ENCODE measurements around the gene ZNF354C.

The ZNF354C gene

DNA sequence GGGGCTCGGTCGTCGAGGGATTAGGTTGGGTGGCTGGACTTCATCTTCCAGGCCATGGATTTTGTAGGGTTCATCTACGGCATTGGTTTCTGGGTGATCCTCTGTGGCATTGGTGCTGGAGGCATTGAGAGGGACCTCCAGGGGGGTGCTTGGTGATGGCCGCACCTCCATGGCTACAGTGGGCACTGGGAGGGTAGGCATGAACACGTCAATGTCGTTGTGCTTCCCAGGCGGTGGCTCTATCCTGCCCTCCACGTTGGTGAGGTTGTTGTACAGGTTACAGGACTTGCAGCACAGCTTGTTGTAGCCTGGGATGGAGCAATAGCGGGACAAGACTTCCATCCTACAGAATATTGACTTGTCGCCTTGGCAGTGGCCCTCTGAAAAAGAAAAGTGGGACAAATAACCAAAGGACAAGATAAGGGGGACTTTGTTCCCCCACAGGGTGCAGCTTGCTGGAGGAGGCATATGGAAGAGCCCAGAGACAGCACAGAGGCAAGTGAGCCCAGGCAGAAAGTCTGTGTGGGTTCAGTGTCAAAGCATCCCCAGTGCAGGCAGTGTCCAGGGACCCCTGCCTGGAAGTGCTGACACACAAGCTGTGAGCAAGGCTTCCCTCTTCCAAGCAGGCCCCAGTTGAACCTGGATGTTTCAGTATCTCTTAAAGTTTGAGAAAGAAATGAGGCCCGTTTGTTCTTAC, 53.9 kb downstream of the ZNF354C start:
- DNase-seq: no peak

DNA sequence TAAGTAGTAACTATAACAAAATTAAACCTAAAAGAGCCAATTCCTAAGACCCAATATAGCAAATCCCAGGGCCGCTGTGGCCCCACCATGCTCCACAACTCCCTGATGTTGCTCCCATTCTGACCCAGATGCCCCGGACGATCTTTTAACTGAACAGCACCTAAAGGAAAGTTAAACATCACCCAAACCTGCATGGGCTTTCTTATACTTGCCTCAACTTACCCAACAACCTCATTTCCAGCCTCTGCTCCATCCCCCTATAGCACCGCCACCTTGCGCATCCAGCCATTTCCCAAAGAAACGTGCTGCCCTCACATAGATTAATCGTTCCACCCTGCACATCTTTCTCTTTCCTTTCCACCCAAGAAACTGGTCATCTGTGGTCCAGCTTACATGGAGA, 54.6 kb downstream of the ZNF354C start:
- DNase-seq: no peak

DNA sequence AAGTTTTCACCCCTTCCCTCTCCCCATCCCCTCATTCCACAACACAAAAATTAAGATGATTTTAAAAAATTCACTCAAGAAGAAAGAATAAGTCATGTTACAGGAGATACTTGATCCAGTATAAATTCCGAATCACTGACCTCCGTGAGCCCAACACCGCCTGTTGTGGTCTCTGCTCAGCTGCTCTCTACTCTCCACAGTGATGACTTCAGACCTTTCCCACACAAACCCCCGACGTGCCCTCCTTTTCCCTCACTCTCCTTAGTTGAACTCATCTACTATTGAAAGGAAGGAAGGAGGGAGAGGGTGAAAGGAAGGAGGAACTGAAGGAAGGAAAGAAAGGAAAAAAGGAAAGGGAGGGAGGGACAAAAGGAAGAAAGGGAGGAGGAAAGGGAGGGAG, 55.1 kb downstream of the ZNF354C start:
- no peak for DNase-seq

DNA sequence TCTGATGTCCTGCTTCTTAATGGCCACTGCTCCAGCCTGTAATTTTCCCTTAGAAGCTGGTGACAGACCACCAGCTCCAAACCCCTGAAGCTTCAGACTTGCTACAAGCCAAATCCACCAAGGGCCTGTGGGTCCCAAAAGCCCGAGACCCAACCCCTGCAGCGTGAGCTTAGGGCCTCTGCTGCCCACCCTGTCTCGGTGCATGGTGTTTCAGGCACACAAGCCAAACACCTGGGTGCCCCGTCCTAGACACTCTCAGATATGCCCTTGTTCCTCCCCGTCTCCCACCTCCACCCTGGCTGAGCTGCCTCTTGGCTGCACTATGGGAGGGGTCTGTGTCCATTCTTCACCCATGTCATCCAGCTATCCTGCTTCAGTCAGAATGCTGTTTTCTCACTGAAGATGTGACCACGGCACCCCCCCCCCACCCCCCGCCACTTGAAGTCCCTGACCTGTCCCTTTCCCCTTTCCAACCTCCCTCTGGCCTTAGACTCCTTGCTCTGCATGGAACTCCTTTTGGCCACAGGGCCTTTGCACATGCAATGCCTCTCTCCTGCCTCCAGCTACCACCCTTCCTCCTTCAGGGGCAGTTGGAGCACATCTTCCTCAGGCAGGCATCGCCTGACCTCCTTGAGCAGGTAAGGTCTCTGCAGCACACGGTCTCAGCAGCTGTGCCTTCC, 55.8 kb downstream of the ZNF354C start:
- no peak for DNase-seq

DNA sequence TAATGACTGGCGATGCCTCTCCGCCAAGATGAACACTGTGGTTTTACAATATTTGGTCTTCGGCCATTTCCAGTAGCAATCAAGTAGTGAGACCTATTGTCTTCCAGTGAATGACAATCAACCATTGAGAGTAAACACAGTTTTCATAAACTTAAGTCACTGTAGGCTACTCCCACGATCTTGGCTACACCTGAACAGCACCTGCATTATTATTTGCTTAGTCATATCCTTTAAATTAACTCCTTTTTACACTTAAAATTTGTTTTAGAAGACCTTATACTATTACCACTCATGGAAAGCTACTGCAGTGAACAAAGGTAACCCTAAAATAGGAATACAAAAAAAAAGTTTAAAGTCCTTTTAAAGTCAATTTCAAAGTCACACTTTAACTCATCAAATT, 58.2 kb downstream of the ZNF354C start:
- DNase-seq: no peak

DNA sequence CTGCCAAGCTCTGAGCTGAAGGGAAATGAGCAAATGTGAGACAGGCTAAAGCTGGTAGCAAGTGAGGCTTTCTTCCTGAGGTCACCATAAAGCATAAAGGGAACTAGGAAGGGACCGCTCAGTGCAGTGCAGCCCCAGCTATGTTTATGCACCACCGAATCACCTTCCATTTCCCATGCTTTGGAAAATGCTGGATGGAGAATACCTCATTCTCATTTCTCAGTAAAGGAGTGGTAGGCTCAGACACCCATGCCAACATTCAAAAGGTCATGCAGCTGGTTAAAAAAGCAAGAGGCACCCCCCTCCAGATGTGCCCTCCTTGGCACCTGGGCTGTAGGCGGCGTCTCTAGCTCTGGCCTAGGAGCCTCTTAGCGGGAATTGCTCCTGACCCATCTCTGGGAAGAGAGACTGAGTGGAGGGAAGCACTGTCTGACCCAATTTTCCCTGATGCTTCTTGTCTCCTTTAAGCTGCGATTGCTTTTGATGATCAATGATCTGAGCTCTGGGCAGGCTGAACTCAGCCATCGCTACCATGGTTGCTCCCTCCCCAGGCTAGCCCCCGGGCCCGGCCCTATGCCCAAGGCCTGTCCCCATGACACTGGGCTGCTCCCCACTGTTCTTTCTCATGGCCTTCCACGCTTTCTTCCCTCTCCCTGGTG, 58.7 kb downstream of the ZNF354C start:
- DNase-seq: no peak

DNA sequence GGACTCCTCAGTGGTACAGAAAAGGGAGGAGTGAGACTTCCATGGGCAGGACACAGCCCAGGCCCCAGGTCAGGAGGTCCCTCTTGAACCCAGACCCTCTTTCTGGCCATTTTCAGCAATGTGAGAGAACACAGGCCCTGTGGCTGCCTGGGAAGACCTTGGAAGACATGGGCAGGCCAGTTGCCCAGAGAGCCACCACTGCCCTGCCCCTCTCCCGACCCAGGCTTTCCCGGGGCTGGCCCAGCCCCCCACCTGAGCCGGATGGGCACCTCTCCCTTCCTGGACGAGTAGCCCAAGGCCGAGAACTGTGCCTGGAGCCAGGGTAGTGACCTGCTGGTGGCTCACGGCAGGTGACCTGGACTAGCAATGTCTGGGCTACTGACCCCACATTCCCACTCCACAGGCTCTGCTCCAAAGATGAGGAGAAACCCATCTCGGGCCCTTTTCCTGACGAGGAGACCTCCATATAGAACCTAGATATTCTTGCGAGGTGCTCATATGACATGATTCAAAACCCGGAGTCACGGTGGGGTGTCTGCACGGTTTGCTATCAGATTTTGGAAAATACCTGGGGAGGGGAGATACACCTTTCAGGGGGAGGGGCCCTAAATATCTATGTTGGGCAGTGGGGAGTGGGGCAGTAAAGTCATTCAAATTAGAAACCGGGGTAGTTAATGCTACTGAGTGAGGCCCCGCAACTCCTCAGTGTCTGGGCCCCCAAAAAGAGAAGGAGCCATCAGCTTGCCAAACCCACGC, 59.4 kb downstream of the ZNF354C start:
- DNase-seq: no peak

DNA sequence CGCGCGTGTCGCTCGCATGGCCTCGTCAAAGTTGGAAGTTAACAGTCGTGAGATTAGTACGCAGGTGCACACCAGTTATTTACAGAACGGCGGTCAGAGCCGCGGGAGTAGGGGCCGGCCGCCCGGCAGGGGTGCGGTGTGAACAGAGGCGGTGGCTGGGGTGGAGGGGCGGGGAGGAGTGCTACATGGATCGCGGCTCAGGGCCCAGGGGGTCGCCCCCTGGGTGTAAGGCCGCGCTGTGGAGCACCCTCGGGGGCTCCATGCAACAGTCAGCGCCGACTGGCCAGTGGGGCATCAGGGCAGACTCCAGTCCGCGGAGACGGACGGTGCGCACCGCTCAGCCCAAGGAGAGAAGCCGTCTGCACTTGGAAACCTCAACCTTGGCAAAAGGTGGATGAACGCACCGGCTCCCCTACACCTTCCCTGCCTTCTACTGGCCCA, 60.3 kb downstream of the ZNF354C start:
- DNase-seq: no peak

DNA sequence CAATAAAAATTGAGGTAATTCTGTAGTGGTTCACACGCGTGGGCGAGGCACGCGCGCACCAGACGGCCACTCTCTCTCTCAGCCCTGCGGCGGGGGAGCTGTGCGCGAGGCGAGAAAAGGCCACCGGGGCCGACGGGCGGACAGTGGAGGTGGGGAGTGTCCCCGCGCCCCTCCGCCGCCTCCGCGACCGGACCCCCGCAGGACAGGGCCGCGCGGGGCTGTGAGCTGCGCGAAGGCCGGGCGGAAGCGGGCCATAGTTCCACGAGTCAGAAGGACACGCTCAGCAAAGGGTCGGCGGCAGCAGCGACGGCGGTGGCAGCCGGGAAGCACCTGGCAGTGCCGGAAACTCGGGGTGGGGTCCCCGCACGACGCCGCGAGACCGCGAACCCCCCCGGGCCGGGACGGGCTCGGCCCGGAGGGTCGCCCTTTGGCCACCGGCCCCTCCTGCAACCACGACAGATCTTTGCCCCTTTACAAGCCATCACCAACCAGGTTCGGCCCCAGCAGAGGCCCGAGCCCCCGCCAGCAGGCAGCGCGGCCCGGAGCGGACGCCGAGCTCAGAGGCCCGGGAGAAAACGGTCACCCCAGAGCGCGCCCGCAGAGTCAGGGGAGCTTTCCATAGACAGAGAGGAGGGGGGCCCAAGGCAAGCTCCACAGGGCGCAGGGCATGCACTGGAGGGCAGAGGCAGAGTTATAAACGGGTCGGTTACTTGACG, 60.9 kb downstream of the ZNF354C start:
- no peak for DNase-seq

DNA sequence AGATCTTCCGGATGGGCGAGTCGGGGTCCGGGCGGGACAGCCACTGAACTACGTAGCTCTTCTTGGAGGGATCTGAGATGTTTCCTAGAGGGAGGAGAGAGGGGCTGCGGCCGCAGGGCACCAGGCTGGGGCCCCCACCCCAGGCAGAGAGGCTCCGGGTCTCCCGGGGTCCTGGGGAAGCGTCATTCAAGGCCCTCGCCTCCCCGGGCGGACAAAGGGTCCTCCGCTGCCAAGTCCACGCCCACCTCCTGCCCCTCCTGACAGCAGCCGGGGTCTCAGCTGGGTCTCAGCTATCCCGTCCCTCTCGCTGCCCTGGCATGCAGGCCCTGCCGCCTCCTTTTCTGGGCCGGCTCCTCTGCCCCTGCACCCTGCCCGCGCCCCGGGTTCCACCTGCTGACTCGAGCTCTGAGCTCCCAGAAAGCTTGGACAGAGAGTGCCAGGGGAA, 61.5 kb downstream of the ZNF354C start:
- no peak for DNase-seq

DNA sequence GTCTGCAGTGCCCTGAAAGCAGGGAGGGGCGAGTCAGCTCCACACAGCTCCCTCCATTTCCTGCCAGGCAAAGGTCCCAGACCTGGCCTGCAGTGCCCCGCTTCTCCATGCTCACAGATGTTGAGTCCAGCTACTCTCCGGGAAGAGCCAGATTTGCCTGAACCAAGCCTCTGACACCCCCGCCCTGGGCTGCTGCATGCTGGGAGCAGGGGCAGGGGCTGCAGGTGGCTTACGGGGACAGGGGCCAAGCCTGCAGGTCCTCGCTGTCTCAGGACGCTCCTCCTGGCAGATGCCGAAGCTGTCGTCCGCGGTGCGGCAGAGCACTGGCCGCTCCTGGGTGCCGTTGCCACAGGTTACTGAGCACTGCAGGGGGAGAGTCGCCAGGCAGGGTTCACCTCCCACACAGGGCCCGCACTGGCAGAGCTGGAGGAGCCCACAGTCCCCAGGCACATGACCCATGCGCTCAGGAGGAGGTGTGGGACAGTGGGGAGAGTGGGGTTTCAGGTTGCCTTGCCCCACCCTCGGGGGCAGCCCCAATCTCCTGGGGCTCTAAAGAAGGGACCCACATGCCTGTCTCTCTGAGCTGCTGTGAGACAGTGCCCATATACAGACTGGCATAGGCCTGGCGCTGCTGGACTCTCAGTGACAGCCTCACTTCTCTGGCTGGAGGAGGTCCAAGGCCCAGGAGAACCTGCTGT, 62.4 kb downstream of the ZNF354C start:
- no peak for DNase-seq

DNA sequence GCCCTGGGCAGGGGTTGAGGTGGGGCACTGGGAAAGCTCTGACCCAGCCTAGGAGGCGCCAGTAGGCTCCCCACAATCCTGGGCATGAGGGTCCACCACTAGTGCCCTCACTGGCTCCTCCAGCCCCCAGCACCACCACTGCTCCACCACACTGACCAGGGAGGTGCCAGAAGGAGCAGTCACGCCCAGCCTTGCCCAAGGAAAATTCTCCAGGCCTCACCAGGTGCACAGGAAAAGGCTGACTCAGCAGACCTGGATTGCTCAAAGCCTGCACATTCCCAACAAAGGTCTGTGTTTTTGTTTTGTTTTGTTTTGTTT, 62.9 kb downstream of the ZNF354C start:
- DNase-seq: no peak

DNA sequence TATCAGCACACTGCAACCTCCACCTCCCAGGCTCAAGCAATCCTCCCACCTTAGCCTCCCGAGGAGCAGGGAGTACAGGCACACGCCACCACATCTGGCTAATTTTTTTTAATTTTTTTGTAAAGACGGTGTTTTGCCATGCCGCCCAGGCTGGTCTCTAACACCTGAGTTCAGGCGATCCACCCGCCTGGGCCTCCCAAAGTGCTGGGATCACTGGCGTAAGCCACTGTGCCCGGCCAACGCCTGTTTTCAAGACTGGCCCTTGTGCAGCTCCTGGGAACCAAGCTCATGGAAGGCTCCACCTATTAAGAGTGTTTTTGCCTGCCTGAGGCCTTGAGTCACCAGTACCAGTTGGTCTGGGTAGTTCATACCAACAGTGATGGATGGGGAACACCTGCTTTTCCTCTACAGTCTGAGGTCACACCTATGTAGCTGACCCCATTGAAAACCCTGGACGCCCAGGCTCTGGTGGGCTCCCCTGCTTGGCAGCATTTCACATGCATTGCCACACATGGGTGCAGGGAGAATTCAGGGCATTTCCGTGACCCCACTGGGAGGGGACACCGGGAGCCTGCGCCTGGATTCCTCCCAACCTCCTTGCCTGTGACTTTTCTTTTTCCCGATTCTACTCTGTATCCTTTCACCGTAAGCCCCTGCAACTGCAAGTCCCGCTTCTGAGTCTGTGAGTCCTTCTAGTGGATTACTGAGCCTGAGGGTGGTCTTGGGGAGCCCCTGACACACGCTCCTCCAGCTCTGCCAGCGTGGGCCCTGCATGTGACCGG, 63.5 kb downstream of the ZNF354C start:
- no peak for DNase-seq

DNA sequence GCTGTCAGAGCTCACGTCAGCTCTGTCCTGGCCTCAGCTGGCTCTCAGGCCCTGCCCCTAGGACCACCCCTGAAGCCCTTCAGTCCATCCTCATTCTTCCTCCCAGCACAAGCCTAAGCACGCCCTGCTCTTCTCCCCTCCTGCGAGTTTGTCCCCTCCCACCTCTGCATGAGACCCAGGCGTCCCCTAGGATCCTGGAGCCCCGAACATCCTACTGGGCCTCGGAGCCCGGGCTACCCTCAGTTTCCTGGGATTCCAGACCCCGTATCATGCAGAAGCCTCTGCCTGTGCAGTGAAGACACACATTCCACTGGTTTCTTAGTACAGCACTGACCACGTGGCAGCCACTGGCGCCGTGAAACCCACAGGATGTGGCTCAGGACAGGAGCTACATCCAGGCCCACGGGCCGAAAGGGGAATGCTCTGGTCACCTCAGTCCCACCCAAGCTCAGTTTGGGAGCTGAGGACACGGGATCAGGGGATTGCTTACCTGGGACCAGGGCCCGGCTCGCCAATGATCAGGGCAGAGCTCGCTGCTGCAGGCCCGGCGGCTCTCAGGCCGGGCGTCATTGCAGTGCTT, 64.2 kb downstream of the ZNF354C start:
- DNase-seq: no peak

DNA sequence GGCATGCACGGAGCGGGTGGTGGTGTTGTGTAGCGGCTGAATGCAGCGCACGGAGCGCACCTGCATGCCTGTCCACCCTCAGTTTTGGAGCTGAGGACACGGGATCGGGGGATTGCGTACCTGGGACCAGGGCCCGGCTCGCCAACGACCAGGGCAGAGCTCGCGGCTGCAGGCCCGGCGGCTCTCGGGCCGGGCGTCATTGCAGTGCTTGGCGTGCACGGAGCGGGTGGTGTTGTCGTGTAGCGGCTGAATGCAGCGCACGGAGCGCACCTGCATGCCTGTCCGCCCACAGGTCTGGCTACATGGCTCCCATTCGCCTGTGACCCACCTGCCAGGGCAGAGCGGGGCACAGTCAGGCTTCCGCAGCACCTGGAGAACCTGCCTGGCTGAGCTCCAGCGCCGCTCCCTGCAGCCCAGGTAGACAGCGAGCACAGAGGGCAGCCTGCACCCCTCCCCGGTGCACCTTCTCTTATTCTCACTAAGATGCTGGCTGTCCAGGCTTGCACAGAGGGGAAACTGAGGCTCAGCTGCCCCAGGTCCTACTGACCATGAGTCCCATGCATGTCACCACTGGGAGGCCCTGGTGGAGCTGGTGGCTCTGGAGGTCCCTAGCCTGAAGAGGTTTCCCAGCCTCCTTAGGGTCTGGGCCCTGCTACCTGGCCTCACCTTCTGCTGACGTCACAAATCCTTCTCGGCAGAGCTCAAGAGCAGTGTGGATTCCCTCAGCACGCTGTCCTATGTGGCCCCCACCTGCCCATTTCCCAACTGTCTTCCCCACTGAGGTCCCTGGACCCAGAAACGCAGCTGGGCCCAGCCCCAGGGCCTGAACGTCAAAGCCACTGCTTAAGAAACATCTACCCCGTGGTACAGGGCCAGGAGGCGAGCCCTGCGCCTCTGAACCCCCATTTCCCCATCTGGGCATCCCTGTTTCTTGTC, 64.9 kb downstream of the ZNF354C start:
- DNase-seq: no peak

DNA sequence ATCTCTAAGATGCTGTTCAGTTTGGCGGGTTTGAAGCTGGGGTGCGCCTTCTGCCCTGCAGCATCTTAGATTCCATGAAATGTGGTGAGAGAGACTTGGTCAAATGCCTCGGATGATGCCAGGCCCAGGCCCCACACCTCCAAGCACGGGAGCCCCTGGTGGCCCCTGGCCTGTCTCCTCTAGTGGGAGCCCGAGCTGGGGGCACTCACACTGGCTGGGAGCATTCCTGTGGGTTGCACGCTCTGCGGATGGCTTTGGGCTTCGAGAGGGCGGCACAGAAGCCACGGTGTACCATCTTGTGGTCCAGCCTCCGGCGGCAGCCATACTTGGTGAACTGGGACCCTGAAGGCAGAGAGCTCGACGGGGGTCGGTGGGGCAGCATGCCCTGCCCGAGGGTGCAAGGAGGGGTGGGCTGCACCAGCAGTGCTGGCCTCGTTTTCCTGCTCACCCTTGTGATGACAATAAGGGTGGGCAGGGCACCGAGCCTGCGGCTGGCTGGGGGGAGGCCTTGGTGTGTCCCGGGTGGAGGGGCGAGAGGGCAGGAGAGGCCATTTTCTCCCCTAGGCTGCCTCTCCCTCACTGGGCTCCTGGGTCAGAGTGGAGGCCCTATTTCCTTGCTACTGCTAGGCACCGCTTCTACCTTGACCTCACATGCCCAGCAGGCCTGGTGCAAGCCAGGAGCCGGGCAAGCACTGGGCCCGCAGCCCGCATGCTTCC, 65.8 kb downstream of the ZNF354C start:
- DNase-seq: no peak

DNA sequence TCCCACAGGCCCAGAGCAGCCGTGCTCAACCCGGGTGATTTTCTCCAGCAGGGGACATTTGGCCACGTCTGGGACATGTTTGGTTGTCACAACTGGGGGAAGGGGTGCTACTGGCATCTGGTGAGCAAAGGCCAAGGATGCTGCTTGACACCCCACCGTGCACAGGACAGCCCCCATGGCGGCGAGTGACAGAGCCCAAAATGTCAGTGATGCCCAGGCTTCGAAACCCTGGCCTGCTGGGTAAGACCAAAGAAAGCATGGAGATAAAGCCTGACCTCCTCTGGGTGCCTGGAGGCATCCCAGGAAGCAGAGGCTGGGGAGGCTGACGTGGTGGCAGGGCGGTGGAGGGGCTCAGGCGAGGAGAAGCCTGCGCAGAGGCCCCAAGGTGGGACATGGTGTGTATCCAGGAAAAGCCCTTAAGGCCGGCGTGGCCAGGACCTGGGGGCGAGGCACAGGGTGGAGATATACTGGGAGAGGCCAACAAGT, 66.4 kb downstream of the ZNF354C start:
- no peak for DNase-seq

DNA sequence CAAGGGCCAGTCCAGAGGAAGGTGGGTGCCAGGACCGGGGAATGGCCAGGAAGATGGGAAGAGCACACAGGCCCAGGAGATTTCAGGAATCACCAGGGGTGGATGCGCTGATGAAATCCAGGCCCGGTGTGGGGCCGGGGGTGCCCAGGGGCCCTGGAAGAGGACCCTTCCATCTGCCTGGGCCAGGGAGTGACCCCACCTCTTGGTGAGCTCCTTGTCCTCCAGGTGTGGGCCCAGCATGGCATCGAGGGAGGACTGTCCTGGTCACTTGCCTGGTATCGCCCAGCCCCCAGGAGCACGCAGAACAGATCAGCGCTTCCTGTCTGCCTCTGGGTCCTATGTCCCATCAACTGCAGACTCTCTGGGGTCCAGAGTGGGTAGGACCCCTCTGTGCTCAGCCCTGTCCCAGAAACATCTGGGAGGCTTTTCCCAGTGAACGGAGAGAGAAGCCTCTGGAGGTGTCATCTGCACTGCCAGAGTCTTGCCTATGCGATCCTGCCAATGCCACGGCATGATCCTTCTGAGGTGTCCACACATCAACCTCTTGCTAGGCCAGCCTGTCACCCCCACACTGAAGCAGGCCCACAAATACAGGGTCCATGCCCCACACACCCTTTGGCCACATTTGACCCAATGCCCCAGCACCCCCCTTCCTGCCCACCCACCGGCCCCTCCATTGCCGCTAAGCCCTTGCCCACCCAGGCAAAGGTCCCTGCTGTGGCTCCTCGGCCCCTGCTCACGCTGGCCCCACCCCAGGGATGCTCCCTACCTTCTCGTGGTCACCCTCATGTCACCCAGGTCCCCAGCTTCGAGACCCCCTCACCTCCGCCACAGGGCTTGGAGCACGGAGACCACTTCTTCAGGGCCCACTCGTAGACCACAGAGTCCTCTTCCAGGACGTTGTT, 67.2 kb downstream of the ZNF354C start:
- DNase-seq: no peak

All from NCI-H1048 (cell line).